BE2C (cell line): ENCODE results near the gene TBC1D16.

Source experiments
- DNase-seq: peaks from one replicate; pipeline ENCODE4 v3.0.0-alpha.2; 2020
- H3K27me3 ChIP-seq: fragments of 250-450 bp; sonication (Bioruptor Pico); 2 replicates; pipeline ENCODE4 v1.5.1; 2020; ENCODE audit warnings: mild to moderate bottlenecking
- H3K36me3 ChIP-seq: fragments of 250-450 bp; sonication (Bioruptor Pico); 2 replicates; pipeline ENCODE4 v1.5.1; 2020; ENCODE audit warnings: mild to moderate bottlenecking
- H3K4me1 ChIP-seq: fragments of 250-450 bp; sonication (Bioruptor Pico); 2 replicates; pipeline ENCODE4 v1.5.1; 2020
- H3K4me3 ChIP-seq: 2 replicates; pipeline ENCODE4 v1.5.1; 2011; ENCODE audit warnings: low read depth, low read length
- H3K9me3 ChIP-seq: fragments of 250-450 bp; sonication (Bioruptor Pico); 2 replicates; pipeline ENCODE4 v1.5.1; 2020
- TF ChIP-seq, protein P1 (sequence below): IDR thresholded peaks from 2 replicates; pipeline ENCODE4 v1.5.1; 2012; ENCODE audit warnings: mild to moderate bottlenecking, low read depth, low read length

The TBC1D16 gene

DNA sequence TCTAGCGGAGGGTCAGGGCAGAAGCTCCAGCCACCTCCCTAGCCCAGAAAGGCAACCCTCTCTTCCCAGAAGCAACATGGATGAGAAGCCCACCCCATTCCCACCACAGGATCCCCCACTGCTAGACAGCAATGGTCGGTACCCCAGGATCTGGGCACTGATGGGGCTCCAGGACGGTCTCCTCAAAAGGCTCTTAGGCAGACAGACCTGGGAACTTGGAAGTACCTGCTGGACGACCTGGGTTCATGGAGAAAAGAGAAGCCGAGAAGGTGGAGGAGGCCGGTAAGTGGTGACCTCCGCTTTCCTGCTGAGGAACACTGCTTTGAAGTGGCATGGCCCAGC is 96.6 kb downstream of the TBC1D16 start:
- Histone ChIP-seq H3K4me3 (no peak overlapping the region), H3K4me1 (peaks cover 15% of the 10 kb centered on the region), H3K27me3 (no peaks in the 10 kb centered on the region), H3K9me3 (no peaks in the 10 kb centered on the region), H3K36me3 (no peaks in the 10 kb centered on the region)
- DNase-seq = peak; percentile 5
- TF ChIP-seq, protein P1, sequence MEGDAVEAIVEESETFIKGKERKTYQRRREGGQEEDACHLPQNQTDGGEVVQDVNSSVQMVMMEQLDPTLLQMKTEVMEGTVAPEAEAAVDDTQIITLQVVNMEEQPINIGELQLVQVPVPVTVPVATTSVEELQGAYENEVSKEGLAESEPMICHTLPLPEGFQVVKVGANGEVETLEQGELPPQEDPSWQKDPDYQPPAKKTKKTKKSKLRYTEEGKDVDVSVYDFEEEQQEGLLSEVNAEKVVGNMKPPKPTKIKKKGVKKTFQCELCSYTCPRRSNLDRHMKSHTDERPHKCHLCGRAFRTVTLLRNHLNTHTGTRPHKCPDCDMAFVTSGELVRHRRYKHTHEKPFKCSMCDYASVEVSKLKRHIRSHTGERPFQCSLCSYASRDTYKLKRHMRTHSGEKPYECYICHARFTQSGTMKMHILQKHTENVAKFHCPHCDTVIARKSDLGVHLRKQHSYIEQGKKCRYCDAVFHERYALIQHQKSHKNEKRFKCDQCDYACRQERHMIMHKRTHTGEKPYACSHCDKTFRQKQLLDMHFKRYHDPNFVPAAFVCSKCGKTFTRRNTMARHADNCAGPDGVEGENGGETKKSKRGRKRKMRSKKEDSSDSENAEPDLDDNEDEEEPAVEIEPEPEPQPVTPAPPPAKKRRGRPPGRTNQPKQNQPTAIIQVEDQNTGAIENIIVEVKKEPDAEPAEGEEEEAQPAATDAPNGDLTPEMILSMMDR = no peak

DNA sequence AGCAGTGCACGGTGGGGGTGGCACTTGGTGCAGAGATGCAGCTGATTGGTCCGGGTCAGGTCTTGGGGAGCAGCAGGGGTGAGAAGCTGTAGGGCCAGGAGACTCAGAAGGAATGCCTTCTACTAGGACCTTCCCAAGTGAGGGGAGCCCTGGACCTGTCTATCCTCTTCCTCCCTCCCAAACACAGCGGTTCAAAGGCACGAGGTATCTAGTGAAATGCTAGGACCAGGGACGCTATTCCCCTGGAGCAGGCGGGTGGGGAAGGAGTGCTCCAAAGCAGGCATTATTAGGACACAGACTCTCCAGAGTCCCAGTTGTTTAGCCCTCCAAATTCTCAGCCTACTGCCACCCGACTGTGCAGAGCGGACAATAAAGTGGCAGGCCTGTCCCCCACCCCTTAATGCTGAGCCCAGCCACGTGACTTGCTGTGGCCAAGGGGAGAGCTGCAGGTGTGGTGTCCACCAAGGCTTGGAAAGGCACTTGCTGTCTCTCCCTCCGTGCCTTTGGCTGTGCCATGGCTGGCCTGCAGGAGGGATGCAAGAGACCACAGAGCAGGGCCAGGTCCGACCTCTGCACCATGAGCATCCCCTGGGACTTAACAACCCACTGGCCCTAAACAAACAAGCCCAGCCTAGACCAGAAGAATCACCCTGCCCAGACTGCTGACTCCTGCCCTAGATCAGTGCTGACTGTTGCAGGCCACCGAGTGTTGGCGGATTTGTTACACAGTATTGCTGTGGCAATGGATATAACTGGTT is 97.2 kb downstream of the TBC1D16 start:
- no peaks in the 10 kb centered on the region for H3K36me3 ChIP-seq
- H3K27me3 ChIP-seq = no peaks in the 10 kb centered on the region
- TF ChIP-seq, protein P1 = no peak
- peak; percentile 6 for DNase-seq
- no peak overlapping the region for H3K4me3 ChIP-seq
- H3K4me1 ChIP-seq = peaks cover 15% of the 10 kb centered on the region
- H3K9me3 ChIP-seq = no peaks in the 10 kb centered on the region

DNA sequence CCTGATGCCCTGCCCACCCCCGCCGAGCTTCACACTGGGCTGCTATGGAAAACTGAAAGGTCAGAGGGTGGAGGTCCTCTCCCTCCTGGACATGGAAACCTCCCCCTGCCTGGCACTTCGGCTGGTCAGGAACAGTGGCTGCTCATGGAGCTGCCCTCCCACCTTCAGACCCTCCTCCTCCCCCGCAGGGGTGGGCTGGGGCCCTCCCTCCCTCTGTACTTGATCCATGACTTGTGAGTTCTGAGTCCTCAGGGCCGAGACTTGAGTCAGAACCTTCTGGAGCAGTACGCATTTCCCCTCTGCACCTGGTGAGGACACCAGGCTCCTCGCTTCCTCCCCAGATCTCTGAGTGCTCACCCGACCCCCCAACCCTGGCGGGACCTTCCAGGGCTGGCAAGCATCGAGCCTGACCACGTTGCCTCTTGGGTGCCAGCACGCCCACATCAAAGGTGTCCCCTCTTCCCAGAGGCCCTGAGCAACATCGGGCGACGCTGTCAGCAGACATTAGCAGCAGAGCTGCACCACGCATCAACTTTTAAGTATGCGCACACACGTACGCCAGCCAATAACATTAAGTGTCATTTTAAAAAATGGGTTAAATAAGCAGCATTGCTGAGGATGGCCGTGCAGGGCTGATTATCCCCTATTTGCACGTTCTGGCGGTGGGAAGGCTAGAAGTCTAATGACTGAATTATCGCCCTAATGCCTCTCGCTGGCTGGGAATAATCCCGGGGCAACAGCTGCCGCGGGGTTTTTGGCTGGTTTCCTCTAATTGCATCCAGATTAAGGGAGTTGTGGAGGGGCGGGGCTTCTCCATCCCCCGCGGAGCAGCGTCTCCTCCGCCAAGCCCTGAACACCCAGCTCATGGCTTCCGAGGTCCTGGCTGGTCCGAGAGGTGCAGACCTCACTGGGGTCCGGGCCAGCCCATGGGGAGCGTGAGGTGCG is 98.0 kb downstream of the TBC1D16 start:
- TF ChIP-seq, protein P1 = no peak
- DNase-seq = no peak
- Histone ChIP-seq H3K27me3 (no peaks in the 10 kb centered on the region), H3K4me1 (peaks cover 15% of the 10 kb centered on the region), H3K9me3 (no peaks in the 10 kb centered on the region), H3K4me3 (no peak overlapping the region), H3K36me3 (no peaks in the 10 kb centered on the region)

DNA sequence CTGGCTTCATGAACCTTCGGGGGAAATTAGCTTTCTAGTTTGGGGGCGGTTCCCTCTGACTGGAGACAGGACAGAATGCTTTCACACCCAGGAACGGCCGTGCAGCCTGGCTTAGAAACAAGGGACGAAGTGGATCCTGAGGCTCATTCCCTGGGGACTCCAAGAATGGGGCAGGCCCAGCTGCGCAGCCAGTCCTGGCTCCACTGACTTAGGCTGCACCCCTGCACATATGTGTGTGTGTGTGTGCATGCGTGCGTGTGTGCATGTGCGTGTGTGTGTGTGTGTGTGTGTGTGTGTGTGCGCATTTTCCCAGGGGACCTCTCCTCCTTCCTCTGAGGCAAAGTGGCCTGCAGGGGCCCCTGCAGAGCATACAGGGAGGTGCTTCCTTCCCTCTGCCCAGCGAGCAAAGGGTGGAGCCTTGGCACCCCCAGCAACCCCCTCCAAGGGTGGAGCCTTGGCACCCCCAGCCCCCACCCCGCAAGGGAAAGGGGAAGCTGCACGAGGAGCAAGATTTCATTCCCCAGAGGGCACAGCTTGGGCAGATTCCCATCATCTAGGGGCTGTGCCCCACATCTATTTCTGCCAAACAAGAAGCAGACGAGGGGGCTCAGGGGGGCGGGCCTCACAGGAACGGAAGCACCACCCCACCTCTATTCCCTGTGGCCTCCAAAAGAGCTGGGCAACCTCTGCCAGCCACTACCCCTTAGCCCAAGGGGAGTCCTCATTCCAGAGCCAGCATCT is 98.9 kb downstream of the TBC1D16 start:
- DNase-seq = peak; percentile 56
- H3K4me1 ChIP-seq = peaks cover 15% of the 10 kb centered on the region
- H3K4me3 ChIP-seq = no peak overlapping the region
- no peaks in the 10 kb centered on the region for H3K9me3 ChIP-seq
- TF ChIP-seq, protein P1 = peak; percentile 16; the same call in 1 of the 2 replicates
- H3K27me3 ChIP-seq = no peaks in the 10 kb centered on the region
- H3K36me3 ChIP-seq = no peaks in the 10 kb centered on the region

DNA sequence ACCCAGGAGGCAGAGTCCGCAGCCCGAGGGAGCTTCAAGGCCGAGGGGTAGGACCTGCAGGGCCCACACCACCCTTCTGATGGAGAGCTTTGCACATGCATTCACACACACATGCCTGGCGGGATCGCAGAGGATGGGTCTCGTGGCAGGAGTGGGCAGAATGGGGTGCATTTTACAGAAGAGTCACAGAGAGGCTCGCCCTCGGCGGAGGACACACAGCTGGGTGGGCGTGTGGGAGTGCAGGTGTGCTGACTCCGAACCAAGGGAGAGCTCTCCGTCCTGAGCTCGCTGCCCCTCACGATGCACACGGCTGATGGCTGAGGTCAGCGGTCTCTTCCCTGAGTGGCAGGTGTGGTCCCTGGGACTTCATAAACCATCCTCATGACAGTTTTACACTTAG is 99.6 kb downstream of the TBC1D16 start:
- Histone ChIP-seq H3K9me3 (no peaks in the 10 kb centered on the region), H3K4me3 (no peak overlapping the region), H3K27me3 (peaks cover 4% of the 10 kb centered on the region), H3K36me3 (no peaks in the 10 kb centered on the region), H3K4me1 (peaks cover 15% of the 10 kb centered on the region)
- no peak for DNase-seq
- TF ChIP-seq, protein P1 = no peak
